HEK293 (cell line): Measurements from ENCODE around the gene S100A14.

ENCODE experiments used
- KLF8 ChIP-seq: fragments of 450-650 bp; formaldehyde crosslinking; IDR thresholded peaks from 2 replicates; pipeline ENCODE4 v1.5.1; 2016; ENCODE audit warnings: missing biosample characterization, missing genetic modification characterization
- SCRT2 ChIP-seq: fragments of 450-650 bp; formaldehyde crosslinking; IDR thresholded peaks from 2 replicates; pipeline ENCODE4 v1.5.1; 2016; ENCODE audit warnings: missing biosample characterization, missing genetic modification characterization
- SP2 ChIP-seq: fragments of 450-650 bp; formaldehyde crosslinking; IDR thresholded peaks from 2 replicates; pipeline ENCODE4 v1.5.1; 2016; ENCODE audit warnings: missing biosample characterization, missing genetic modification characterization
- ZFHX2 ChIP-seq: fragments of 450-650 bp; formaldehyde crosslinking; conservative IDR thresholded peaks from 2 replicates; pipeline ENCODE4 v1.5.1; 2016; ENCODE audit warnings: missing biosample characterization, missing genetic modification characterization
- ZNF175 ChIP-seq: fragments of 450-650 bp; formaldehyde crosslinking; IDR thresholded peaks from 2 replicates; pipeline ENCODE4 v1.5.1; 2016; ENCODE audit warnings: missing biosample characterization, missing genetic modification characterization
- ZNF223 ChIP-seq: fragments of 450-650 bp; formaldehyde crosslinking; IDR thresholded peaks from 2 replicates; pipeline ENCODE4 v1.5.1; 2016; ENCODE audit warnings: missing biosample characterization, missing genetic modification characterization
- ZNF335 ChIP-seq: fragments of 450-650 bp; formaldehyde crosslinking; conservative IDR thresholded peaks from 2 replicates; pipeline ENCODE4 v1.5.1; 2016; ENCODE audit warnings: missing biosample characterization, missing genetic modification characterization
- ZNF354C ChIP-seq: fragments of 450-650 bp; formaldehyde crosslinking; IDR thresholded peaks from 2 replicates; pipeline ENCODE4 v1.5.1; 2016; ENCODE audit warnings: missing biosample characterization, missing genetic modification characterization, low read depth, borderline replicate concordance
- ZNF561 ChIP-seq: fragments of 450-650 bp; IDR thresholded peaks from 2 replicates; pipeline ENCODE4 v1.5.1; 2018; ENCODE audit warnings: missing biosample characterization, missing genetic modification characterization, borderline replicate concordance
- ZNF624 ChIP-seq: fragments of 450-650 bp; formaldehyde crosslinking; IDR thresholded peaks from 2 replicates; pipeline ENCODE4 v1.5.1; 2017; ENCODE audit warnings: missing biosample characterization, missing genetic modification characterization
- ZNF791 ChIP-seq: fragments of 450-650 bp; formaldehyde crosslinking; IDR thresholded peaks from 2 replicates; pipeline ENCODE4 v1.5.1; 2016; ENCODE audit warnings: missing biosample characterization, missing genetic modification characterization
- ZNF792 ChIP-seq: fragments of 450-650 bp; formaldehyde crosslinking; IDR thresholded peaks from 2 replicates; pipeline ENCODE4 v1.5.1; 2016; ENCODE audit warnings: missing biosample characterization, missing genetic modification characterization
- TF ChIP-seq, protein P1 (sequence below): fragments of 450-650 bp; formaldehyde crosslinking; IDR thresholded peaks from 2 replicates; pipeline ENCODE4 v1.5.1; 2016; ENCODE audit warnings: missing biosample characterization, missing genetic modification characterization
- TF ChIP-seq, protein P2 (sequence below): fragments of 450-650 bp; formaldehyde crosslinking; IDR thresholded peaks from 2 replicates; pipeline ENCODE4 v1.5.1; 2016; ENCODE audit warnings: missing biosample characterization, missing genetic modification characterization
- TF ChIP-seq, protein P3 (sequence below): fragments of 450-650 bp; formaldehyde crosslinking; IDR thresholded peaks from 2 replicates; pipeline ENCODE4 v1.5.1; 2016; ENCODE audit warnings: missing biosample characterization, missing genetic modification characterization
- TF ChIP-seq, protein P4 (sequence below): fragments of 450-650 bp; formaldehyde crosslinking; IDR thresholded peaks from 2 replicates; pipeline ENCODE4 v1.5.1; 2016; ENCODE audit warnings: missing biosample characterization, missing genetic modification characterization
- TF ChIP-seq, protein P5 (sequence below): fragments of 450-650 bp; formaldehyde crosslinking; IDR thresholded peaks from 2 replicates; pipeline ENCODE4 v1.5.1; 2016; ENCODE audit warnings: missing biosample characterization, missing genetic modification characterization
- TF ChIP-seq, protein P6 (sequence below): fragments of 450-650 bp; formaldehyde crosslinking; conservative IDR thresholded peaks from 2 replicates; pipeline ENCODE4 v1.5.1; 2016; ENCODE audit warnings: low read depth, missing biosample characterization, missing genetic modification characterization
- TF ChIP-seq, protein P7 (sequence below): fragments of 450-650 bp; formaldehyde crosslinking; IDR thresholded peaks from 2 replicates; pipeline ENCODE4 v1.5.1; 2017; ENCODE audit warnings: missing biosample characterization, missing genetic modification characterization

The S100A14 gene

DNA sequence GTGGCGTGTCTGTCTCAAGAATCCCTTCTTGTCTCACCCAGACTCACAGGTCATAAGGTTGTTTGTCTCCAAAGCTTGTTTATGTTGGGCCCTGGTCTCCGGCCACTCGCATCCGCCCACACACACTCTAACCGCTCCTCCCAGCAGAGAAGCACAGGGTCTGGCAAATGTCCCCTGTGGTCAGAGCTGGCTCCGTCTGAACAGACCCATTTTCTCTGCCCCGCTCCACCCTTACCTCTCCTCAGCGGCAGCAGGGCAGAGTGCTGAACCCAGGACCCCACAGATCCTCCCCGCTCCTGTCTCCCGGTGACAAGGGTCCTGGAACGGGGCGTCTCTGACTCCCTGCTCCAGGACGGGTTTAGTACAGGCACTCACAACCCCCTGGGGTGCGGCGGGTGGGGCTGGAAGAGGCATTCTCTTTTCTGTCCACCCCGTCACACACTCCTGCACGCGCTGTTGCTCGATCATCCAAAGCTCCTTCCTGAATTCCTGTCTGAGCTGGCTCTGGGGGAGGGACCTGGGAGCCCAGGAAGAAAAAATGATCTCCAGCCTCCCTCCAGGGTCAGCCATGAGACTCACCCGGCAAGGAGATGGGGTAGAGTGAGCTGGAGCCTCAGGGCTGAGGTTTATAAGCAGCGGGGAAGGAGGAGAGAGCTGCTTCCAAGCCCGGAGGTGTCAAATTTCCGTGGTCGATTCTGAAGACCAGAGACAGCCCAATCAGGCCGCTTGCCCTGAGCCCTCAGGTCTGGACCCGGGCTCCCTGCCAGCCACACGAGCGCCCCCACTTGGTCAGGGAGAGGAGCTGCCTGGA lies 11.0 kb upstream of the S100A14 start, which contains the start of gene S100A13 (continued):
- TF ChIP-seq SP2 = peak; percentile 21; the same call in 1 of the 2 replicates
- TF ChIP-seq ZNF175 (tag by site-specific recombination) = no peak
- peak; percentile 77 for TF ChIP-seq ZNF335
- no peak for TF ChIP-seq ZNF792 (tag by site-specific recombination)
- TF ChIP-seq ZNF624 = no peak
- TF ChIP-seq SCRT2 = peak; percentile 32; the same call in 1 of the 2 replicates
- TF ChIP-seq ZNF354C (tag by site-specific recombination) = no peak
- TF ChIP-seq, protein P1, sequence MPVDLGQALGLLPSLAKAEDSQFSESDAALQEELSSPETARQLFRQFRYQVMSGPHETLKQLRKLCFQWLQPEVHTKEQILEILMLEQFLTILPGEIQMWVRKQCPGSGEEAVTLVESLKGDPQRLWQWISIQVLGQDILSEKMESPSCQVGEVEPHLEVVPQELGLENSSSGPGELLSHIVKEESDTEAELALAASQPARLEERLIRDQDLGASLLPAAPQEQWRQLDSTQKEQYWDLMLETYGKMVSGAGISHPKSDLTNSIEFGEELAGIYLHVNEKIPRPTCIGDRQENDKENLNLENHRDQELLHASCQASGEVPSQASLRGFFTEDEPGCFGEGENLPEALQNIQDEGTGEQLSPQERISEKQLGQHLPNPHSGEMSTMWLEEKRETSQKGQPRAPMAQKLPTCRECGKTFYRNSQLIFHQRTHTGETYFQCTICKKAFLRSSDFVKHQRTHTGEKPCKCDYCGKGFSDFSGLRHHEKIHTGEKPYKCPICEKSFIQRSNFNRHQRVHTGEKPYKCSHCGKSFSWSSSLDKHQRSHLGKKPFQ (tag by site-specific recombination) = no peak
- TF ChIP-seq, protein P2, sequence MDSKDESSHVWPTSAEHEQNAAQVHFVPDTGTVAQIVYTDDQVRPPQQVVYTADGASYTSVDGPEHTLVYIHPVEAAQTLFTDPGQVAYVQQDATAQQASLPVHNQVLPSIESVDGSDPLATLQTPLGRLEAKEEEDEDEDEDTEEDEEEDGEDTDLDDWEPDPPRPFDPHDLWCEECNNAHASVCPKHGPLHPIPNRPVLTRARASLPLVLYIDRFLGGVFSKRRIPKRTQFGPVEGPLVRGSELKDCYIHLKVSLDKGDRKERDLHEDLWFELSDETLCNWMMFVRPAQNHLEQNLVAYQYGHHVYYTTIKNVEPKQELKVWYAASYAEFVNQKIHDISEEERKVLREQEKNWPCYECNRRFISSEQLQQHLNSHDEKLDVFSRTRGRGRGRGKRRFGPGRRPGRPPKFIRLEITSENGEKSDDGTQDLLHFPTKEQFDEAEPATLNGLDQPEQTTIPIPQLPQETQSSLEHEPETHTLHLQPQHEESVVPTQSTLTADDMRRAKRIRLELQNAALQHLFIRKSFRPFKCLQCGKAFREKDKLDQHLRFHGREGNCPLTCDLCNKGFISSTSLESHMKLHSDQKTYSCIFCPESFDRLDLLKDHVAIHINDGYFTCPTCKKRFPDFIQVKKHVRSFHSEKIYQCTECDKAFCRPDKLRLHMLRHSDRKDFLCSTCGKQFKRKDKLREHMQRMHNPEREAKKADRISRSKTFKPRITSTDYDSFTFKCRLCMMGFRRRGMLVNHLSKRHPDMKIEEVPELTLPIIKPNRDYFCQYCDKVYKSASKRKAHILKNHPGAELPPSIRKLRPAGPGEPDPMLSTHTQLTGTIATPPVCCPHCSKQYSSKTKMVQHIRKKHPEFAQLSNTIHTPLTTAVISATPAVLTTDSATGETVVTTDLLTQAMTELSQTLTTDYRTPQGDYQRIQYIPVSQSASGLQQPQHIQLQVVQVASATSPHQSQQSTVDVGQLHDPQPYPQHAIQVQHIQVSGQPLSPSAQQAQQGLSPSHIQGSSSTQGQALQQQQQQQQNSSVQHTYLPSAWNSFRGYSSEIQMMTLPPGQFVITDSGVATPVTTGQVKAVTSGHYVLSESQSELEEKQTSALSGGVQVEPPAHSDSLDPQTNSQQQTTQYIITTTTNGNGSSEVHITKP (tag by site-specific recombination) = peak; percentile 5; the same call in 1 of the 2 replicates
- TF ChIP-seq ZFHX2 = peak; percentile 58
- TF ChIP-seq KLF8 (tag by site-specific recombination) = peak; percentile 64
- TF ChIP-seq, protein P3, sequence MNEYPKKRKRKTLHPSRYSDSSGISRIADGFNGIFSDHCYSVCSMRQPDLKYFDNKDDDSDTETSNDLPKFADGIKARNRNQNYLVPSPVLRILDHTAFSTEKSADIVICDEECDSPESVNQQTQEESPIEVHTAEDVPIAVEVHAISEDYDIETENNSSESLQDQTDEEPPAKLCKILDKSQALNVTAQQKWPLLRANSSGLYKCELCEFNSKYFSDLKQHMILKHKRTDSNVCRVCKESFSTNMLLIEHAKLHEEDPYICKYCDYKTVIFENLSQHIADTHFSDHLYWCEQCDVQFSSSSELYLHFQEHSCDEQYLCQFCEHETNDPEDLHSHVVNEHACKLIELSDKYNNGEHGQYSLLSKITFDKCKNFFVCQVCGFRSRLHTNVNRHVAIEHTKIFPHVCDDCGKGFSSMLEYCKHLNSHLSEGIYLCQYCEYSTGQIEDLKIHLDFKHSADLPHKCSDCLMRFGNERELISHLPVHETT (tag by site-specific recombination) = no peak
- TF ChIP-seq, protein P4, sequence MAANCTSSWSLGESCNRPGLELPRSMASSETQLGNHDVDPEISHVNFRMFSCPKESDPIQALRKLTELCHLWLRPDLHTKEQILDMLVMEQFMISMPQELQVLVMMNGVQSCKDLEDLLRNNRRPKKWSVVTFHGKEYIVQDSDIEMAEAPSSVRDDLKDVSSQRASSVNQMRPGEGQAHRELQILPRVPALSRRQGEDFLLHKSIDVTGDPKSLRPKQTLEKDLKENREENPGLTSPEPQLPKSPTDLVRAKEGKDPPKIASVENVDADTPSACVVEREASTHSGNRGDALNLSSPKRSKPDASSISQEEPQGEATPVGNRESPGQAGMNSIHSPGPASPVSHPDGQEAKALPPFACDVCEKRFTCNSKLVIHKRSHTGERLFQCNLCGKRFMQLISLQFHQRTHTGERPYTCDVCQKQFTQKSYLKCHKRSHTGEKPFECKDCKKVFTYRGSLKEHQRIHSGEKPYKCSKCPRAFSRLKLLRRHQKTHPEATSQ (tag by site-specific recombination) = no peak
- peak; percentile 28; the same call in 1 of the 2 replicates for TF ChIP-seq ZNF223 (tag by site-specific recombination)
- TF ChIP-seq ZNF561 (tag by site-specific recombination) = peak; percentile 53; the same call in 1 of the 2 replicates
- no peak for TF ChIP-seq ZNF791
- TF ChIP-seq, protein P5, sequence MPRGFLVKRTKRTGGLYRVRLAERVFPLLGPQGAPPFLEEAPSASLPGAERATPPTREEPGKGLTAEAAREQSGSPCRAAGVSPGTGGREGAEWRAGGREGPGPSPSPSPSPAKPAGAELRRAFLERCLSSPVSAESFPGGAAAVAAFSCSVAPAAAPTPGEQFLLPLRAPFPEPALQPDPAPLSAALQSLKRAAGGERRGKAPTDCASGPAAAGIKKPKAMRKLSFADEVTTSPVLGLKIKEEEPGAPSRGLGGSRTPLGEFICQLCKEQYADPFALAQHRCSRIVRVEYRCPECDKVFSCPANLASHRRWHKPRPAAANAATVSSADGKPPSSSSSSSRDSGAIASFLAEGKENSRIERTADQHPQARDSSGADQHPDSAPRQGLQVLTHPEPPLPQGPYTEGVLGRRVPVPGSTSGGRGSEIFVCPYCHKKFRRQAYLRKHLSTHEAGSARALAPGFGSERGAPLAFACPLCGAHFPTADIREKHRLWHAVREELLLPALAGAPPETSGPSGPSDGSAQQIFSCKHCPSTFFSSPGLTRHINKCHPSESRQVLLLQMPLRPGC = no peak; the same call in 1 of the 2 replicates
- TF ChIP-seq, protein P6, sequence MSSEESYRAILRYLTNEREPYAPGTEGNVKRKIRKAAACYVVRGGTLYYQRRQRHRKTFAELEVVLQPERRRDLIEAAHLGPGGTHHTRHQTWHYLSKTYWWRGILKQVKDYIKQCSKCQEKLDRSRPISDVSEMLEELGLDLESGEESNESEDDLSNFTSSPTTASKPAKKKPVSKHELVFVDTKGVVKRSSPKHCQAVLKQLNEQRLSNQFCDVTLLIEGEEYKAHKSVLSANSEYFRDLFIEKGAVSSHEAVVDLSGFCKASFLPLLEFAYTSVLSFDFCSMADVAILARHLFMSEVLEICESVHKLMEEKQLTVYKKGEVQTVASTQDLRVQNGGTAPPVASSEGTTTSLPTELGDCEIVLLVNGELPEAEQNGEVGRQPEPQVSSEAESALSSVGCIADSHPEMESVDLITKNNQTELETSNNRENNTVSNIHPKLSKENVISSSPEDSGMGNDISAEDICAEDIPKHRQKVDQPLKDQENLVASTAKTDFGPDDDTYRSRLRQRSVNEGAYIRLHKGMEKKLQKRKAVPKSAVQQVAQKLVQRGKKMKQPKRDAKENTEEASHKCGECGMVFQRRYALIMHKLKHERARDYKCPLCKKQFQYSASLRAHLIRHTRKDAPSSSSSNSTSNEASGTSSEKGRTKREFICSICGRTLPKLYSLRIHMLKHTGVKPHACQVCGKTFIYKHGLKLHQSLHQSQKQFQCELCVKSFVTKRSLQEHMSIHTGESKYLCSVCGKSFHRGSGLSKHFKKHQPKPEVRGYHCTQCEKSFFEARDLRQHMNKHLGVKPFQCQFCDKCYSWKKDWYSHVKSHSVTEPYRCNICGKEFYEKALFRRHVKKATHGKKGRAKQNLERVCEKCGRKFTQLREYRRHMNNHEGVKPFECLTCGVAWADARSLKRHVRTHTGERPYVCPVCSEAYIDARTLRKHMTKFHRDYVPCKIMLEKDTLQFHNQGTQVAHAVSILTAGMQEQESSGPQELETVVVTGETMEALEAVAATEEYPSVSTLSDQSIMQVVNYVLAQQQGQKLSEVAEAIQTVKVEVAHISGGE (tag by site-specific recombination) = 0 out of 2 replicates have a peak, but pooled peaks have one; percentile 25
- TF ChIP-seq, protein P7, sequence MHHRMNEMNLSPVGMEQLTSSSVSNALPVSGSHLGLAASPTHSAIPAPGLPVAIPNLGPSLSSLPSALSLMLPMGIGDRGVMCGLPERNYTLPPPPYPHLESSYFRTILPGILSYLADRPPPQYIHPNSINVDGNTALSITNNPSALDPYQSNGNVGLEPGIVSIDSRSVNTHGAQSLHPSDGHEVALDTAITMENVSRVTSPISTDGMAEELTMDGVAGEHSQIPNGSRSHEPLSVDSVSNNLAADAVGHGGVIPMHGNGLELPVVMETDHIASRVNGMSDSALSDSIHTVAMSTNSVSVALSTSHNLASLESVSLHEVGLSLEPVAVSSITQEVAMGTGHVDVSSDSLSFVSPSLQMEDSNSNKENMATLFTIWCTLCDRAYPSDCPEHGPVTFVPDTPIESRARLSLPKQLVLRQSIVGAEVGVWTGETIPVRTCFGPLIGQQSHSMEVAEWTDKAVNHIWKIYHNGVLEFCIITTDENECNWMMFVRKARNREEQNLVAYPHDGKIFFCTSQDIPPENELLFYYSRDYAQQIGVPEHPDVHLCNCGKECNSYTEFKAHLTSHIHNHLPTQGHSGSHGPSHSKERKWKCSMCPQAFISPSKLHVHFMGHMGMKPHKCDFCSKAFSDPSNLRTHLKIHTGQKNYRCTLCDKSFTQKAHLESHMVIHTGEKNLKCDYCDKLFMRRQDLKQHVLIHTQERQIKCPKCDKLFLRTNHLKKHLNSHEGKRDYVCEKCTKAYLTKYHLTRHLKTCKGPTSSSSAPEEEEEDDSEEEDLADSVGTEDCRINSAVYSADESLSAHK (tag by site-specific recombination) = peak; percentile 32
